Measurements from ENCODE around the gene DNAJC7.

The DNAJC7 gene

DNA sequence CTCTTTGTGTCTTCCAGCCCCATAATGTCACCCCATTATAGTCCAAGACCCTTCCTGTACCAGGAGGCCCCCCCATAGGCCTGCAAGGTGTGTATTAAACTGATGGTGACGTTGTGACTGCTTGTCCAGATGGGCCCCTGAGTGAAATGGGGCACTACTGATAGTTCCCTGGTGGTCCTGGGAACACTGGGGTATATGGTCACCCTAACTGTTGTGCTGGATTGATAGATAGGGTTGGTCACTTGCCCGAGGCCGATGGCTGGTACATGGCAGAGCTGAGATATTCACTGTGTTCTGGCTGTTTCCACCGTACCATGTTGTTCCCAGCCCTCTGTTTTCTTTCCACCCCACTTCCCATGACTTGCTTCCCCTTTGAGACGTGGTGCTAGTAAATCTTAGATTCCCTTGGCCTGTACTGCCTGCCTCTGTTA is 46.3 kb downstream of the DNAJC7 start:
- ATAC-seq = no peak
- TF ChIP-seq ISL1 (CRISPR knock-in tag; IDR thresholded peaks at IDR 0.05) = no peak
- no peak for TF ChIP-seq ZFP3 (CRISPR knock-in tag; IDR thresholded peaks at IDR 0.05)
- no peak for TF ChIP-seq ZNF70 (CRISPR knock-in tag; IDR thresholded peaks at IDR 0.05)
- TF ChIP-seq, protein P1, sequence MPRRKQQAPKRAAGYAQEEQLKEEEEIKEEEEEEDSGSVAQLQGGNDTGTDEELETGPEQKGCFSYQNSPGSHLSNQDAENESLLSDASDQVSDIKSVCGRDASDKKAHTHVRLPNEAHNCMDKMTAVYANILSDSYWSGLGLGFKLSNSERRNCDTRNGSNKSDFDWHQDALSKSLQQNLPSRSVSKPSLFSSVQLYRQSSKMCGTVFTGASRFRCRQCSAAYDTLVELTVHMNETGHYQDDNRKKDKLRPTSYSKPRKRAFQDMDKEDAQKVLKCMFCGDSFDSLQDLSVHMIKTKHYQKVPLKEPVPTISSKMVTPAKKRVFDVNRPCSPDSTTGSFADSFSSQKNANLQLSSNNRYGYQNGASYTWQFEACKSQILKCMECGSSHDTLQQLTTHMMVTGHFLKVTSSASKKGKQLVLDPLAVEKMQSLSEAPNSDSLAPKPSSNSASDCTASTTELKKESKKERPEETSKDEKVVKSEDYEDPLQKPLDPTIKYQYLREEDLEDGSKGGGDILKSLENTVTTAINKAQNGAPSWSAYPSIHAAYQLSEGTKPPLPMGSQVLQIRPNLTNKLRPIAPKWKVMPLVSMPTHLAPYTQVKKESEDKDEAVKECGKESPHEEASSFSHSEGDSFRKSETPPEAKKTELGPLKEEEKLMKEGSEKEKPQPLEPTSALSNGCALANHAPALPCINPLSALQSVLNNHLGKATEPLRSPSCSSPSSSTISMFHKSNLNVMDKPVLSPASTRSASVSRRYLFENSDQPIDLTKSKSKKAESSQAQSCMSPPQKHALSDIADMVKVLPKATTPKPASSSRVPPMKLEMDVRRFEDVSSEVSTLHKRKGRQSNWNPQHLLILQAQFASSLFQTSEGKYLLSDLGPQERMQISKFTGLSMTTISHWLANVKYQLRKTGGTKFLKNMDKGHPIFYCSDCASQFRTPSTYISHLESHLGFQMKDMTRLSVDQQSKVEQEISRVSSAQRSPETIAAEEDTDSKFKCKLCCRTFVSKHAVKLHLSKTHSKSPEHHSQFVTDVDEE (CRISPR knock-in tag; IDR thresholded peaks at IDR 0.05) = no peak
- no peak for TF ChIP-seq TOX (CRISPR knock-in tag; IDR thresholded peaks at IDR 0.05; ENCODE audit: borderline replicate concordance)
- no peak for TF ChIP-seq ZFP30 (CRISPR knock-in tag; IDR thresholded peaks at IDR 0.05)
- TF ChIP-seq, protein P2, sequence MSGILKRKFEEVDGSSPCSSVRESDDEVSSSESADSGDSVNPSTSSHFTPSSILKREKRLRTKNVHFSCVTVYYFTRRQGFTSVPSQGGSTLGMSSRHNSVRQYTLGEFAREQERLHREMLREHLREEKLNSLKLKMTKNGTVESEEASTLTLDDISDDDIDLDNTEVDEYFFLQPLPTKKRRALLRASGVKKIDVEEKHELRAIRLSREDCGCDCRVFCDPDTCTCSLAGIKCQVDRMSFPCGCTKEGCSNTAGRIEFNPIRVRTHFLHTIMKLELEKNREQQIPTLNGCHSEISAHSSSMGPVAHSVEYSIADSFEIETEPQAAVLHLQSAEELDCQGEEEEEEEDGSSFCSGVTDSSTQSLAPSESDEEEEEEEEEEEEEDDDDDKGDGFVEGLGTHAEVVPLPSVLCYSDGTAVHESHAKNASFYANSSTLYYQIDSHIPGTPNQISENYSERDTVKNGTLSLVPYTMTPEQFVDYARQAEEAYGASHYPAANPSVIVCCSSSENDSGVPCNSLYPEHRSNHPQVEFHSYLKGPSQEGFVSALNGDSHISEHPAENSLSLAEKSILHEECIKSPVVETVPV (CRISPR knock-in tag; IDR thresholded peaks at IDR 0.05) = no peak
- no peak for TF ChIP-seq SNAI2 (CRISPR knock-in tag; IDR thresholded peaks at IDR 0.05)
- no peak for TF ChIP-seq ESRRG (CRISPR knock-in tag; IDR thresholded peaks at IDR 0.05)
- no peak for TF ChIP-seq CSDC2 (CRISPR knock-in tag; IDR thresholded peaks at IDR 0.05)
- TF ChIP-seq ARNTL (CRISPR knock-in tag; IDR thresholded peaks at IDR 0.05; ENCODE audit: borderline replicate concordance, low read depth) = no peak
- TF ChIP-seq, protein P3, sequence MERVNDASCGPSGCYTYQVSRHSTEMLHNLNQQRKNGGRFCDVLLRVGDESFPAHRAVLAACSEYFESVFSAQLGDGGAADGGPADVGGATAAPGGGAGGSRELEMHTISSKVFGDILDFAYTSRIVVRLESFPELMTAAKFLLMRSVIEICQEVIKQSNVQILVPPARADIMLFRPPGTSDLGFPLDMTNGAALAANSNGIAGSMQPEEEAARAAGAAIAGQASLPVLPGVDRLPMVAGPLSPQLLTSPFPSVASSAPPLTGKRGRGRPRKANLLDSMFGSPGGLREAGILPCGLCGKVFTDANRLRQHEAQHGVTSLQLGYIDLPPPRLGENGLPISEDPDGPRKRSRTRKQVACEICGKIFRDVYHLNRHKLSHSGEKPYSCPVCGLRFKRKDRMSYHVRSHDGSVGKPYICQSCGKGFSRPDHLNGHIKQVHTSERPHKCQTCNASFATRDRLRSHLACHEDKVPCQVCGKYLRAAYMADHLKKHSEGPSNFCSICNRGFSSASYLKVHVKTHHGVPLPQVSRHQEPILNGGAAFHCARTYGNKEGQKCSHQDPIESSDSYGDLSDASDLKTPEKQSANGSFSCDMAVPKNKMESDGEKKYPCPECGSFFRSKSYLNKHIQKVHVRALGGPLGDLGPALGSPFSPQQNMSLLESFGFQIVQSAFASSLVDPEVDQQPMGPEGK (CRISPR knock-in tag; IDR thresholded peaks at IDR 0.05; ENCODE audit: borderline replicate concordance) = no peak
- TF ChIP-seq OSR1 (CRISPR knock-in tag; IDR thresholded peaks at IDR 0.05) = no peak
- no peak for TF ChIP-seq GLIS3 (CRISPR knock-in tag; IDR thresholded peaks at IDR 0.05)
- no peak for TF ChIP-seq ZC3H10 (CRISPR knock-in tag; IDR thresholded peaks at IDR 0.05)
- TF ChIP-seq RARB (CRISPR knock-in tag; IDR thresholded peaks at IDR 0.05) = no peak
- no peak for TF ChIP-seq ZNF8 (CRISPR knock-in tag; IDR thresholded peaks at IDR 0.05)

DNA sequence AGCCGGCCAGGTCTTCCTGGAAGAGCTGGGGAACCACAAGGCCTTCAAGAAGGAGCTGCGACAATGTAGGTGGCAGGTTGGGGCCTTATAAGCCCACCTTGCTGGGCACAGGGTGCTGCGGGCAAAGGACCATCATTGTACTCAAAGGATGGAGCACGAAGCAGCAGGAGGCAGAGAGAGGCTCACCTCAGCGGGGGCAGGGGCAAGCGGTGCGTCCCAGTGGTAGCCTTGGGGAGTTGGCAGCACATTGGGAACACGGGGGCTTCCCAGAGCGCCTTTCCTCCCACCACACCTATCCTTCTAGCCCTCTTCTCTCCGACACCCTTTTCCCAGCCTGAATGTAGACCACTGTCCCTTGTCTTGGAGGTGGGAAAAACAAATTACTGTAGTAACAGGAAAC is 48.6 kb downstream of the DNAJC7 start:
- TF ChIP-seq ARNTL (CRISPR knock-in tag; IDR thresholded peaks at IDR 0.05; ENCODE audit: borderline replicate concordance, low read depth) (no peak), CSDC2 (CRISPR knock-in tag; IDR thresholded peaks at IDR 0.05) (no peak), SNAI2 (CRISPR knock-in tag; IDR thresholded peaks at IDR 0.05) (no peak), ESRRG (CRISPR knock-in tag; IDR thresholded peaks at IDR 0.05) (no peak), RARB (CRISPR knock-in tag; IDR thresholded peaks at IDR 0.05) (no peak), GLIS3 (CRISPR knock-in tag; IDR thresholded peaks at IDR 0.05) (no peak), ZNF8 (CRISPR knock-in tag; IDR thresholded peaks at IDR 0.05) (no peak), ZNF565 (CRISPR knock-in tag; conservative IDR thresholded peaks at IDR 0.05; ENCODE audit: low read depth) (no peak), BACH2 (CRISPR knock-in tag; IDR thresholded peaks at IDR 0.05; ENCODE audit: borderline replicate concordance) (no peak), ISL1 (CRISPR knock-in tag; IDR thresholded peaks at IDR 0.05) (no peak), ZNF70 (CRISPR knock-in tag; IDR thresholded peaks at IDR 0.05) (no peak), OSR1 (CRISPR knock-in tag; IDR thresholded peaks at IDR 0.05) (no peak), ZFP30 (CRISPR knock-in tag; IDR thresholded peaks at IDR 0.05) (no peak), ZFP3 (CRISPR knock-in tag; IDR thresholded peaks at IDR 0.05) (no peak), TOX (CRISPR knock-in tag; IDR thresholded peaks at IDR 0.05; ENCODE audit: borderline replicate concordance) (no peak)
- TF ChIP-seq, protein P3 (CRISPR knock-in tag; IDR thresholded peaks at IDR 0.05; ENCODE audit: borderline replicate concordance) = no peak
- TF ChIP-seq, protein P2 (CRISPR knock-in tag; IDR thresholded peaks at IDR 0.05) = no peak
- TF ChIP-seq, protein P4, sequence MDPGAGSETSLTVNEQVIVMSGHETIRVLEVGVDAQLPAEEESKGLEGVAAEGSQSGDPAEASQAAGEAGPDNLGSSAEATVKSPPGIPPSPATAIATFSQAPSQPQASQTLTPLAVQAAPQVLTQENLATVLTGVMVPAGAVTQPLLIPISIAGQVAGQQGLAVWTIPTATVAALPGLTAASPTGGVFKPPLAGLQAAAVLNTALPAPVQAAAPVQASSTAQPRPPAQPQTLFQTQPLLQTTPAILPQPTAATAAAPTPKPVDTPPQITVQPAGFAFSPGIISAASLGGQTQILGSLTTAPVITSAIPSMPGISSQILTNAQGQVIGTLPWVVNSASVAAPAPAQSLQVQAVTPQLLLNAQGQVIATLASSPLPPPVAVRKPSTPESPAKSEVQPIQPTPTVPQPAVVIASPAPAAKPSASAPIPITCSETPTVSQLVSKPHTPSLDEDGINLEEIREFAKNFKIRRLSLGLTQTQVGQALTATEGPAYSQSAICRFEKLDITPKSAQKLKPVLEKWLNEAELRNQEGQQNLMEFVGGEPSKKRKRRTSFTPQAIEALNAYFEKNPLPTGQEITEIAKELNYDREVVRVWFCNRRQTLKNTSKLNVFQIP (CRISPR knock-in tag; IDR thresholded peaks at IDR 0.05; ENCODE audit: borderline replicate concordance, low read depth) = no peak
- TF ChIP-seq, protein P1 (CRISPR knock-in tag; IDR thresholded peaks at IDR 0.05) = no peak
- TF ChIP-seq, protein P5, sequence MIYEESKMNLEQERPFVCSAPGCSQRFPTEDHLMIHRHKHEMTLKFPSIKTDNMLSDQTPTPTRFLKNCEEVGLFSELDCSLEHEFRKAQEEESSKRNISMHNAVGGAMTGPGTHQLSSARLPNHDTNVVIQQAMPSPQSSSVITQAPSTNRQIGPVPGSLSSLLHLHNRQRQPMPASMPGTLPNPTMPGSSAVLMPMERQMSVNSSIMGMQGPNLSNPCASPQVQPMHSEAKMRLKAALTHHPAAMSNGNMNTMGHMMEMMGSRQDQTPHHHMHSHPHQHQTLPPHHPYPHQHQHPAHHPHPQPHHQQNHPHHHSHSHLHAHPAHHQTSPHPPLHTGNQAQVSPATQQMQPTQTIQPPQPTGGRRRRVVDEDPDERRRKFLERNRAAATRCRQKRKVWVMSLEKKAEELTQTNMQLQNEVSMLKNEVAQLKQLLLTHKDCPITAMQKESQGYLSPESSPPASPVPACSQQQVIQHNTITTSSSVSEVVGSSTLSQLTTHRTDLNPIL (CRISPR knock-in tag; IDR thresholded peaks at IDR 0.05; ENCODE audit: low read depth) = no peak
- no peak for ATAC-seq

All from SK-N-SH treated with all-trans-retinoic acid at 6 μM for 48 hours (cell line).